Measurements from ENCODE around the gene ARID3A.

ARID3A gene

DNA sequence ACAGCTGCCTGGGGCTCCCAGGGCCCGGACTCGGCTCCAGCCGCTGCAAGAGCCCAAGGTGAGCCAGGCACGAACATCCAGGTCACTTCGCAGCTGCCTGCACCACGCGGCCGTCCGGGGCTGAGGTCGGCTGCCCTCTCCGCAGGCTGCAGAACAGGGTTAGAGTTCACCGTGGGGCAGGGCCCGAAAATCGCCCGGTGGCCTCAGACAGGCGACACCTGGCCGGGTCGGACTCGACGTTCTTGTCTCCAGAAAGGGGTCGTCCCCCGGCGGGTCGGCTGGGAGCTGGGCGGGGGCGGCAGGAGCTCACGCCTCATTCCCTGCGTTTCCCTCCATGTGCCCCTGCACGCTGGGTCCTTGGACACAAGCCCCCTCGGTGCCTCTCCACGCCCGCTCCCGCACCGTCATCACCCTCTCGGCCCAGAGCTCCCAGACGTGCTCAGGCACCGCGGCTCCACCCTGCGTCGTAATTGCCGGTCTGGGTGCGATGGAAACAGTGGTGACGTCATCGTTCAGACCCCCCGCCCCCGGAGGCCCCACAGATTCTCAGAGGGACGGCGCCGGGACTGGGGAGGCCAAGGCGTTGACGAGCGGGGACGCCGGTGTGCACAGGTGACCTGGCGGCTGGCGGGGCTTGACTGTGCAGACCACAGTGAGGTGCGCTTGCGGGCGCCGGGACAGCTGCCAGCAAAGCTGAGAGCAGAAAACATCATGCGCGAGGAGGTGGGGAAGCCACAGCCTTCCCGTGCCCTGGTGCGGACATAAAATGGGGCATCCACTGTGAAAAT is 70.4 kb downstream of the ARID3A start:
- Histone ChIP-seq H3K4me3 (peak overlapping the region; percentile 67), H3K9ac (ENCODE audit: insufficient read length) (no peak overlapping the region), H3K36me3 (ENCODE audit: insufficient read depth, low read length) (peaks cover 5% of the 10 kb centered on the region; the same call in 1 of the 2 replicates), H3K27ac (no peak overlapping the region), H3K9me3 (ENCODE audit: low read depth, low read length) (no peaks in the 10 kb centered on the region)
- TF ChIP-seq POLR2AphosphoS5 (IDR thresholded peaks at IDR 0.05; ENCODE audit: borderline replicate concordance, low read depth, low read length): peak; percentile 6; the same call in 1 of the 2 replicates
- no peak for TF ChIP-seq FOXP2 (optimal IDR thresholded peaks at IDR 0.05; ENCODE audit: control extremely low read depth, extremely low read length, insufficient read depth)
- no peak for TF ChIP-seq EZH2 (IDR thresholded peaks at IDR 0.05)
- no peak for DNase-seq (ENCODE audit: low read depth, low spot score)

GRCh38 chr19:998064-998463 is 72.2 kb downstream of the ARID3A start:
- no peak for DNase-seq (ENCODE audit: low read depth, low spot score)
- Histone ChIP-seq H3K27ac (no peak overlapping the region), H3K4me3 (no peak overlapping the region), H3K36me3 (ENCODE audit: insufficient read depth, low read length) (peaks cover 5% of the 10 kb centered on the region; the same call in 1 of the 2 replicates), H3K9me3 (ENCODE audit: low read depth, low read length) (no peaks in the 10 kb centered on the region), H3K9ac (ENCODE audit: insufficient read length) (no peak overlapping the region)
- no peak for TF ChIP-seq FOXP2 (optimal IDR thresholded peaks at IDR 0.05; ENCODE audit: control extremely low read depth, extremely low read length, insufficient read depth)
- TF ChIP-seq EZH2 (IDR thresholded peaks at IDR 0.05): no peak
- no peak for TF ChIP-seq POLR2AphosphoS5 (IDR thresholded peaks at IDR 0.05; ENCODE audit: borderline replicate concordance, low read depth, low read length)

DNA sequence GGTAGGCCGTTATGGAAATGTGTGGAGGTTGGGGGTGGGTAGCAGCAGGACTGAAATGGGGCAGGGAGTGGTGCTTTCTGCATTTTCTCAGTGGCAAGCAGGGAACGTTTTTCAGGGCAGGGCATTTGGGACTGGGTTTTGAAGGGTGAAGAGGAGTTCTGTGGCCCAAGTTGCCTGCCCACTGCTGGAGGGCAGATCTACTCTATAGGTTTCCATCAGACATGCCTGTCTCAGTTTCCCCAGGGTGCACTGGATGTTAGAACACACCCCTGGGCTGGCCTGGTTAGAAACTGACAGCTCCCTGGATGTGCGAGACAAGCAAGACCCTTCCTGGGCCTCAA is 73.5 kb downstream of the ARID3A start:
- no peak for DNase-seq (ENCODE audit: low read depth, low spot score)
- Histone ChIP-seq H3K9ac (ENCODE audit: insufficient read length) (no peak overlapping the region), H3K9me3 (ENCODE audit: low read depth, low read length) (no peaks in the 10 kb centered on the region), H3K36me3 (ENCODE audit: insufficient read depth, low read length) (no peaks in the 10 kb centered on the region; the same call in 1 of the 2 replicates), H3K4me3 (no peak overlapping the region), H3K27ac (no peak overlapping the region)
- TF ChIP-seq FOXP2 (optimal IDR thresholded peaks at IDR 0.05; ENCODE audit: control extremely low read depth, extremely low read length, insufficient read depth) (no peak), POLR2AphosphoS5 (IDR thresholded peaks at IDR 0.05; ENCODE audit: borderline replicate concordance, low read depth, low read length) (no peak), EZH2 (IDR thresholded peaks at IDR 0.05) (no peak)

DNA sequence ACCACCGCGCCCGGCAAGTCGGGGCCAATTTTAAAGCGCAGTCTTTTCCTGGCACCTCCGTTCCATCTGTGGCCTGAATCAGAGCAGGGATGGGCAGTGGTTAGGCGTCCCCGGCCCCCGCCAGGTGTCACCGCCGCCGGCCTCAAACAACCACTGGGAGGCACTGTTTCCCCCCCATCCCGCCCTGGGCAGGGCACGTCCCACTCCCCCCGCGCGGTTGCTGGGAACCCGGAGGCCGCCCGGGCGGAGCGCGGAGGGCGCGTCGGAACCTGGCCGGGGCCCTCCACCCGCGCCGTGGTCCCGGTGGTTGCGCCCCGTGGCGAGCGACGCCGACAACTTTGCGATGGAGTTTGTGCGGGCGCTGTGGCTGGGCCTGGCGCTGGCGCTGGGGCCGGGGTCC is 74.3 kb downstream of the ARID3A start, which contains the start of gene GRIN3B:
Gene GRIN3B, plus strand, starts transcription at position 325 of the 400 bp plus-strand sequence. Its CDS starts 19 bp downstream, at position 344.
- H3K9ac ChIP-seq (ENCODE audit: insufficient read length): no peak within 1 kb of the TSS
- DNase-seq (ENCODE audit: low read depth, low spot score): no peak
- no peaks in the 10 kb centered on the region for H3K9me3 ChIP-seq (ENCODE audit: low read depth, low read length)
- H3K27ac ChIP-seq: no peak within 1 kb of the TSS
- peak within 1 kb of the TSS; percentile 38; the same call in 1 of the 2 replicates for H3K4me3 ChIP-seq
- H3K36me3 ChIP-seq (ENCODE audit: insufficient read depth, low read length): no peaks in the 10 kb centered on the region
- TF ChIP-seq POLR2AphosphoS5 (IDR thresholded peaks at IDR 0.05; ENCODE audit: borderline replicate concordance, low read depth, low read length): no peak
- no peak for TF ChIP-seq EZH2 (IDR thresholded peaks at IDR 0.05)
- no peak for TF ChIP-seq FOXP2 (optimal IDR thresholded peaks at IDR 0.05; ENCODE audit: control extremely low read depth, extremely low read length, insufficient read depth)

GRCh38 chr19:1000591-1001537 is 75.0 kb downstream of the ARID3A start:
- Histone ChIP-seq H3K9ac (ENCODE audit: insufficient read length) (no peak overlapping the region), H3K9me3 (ENCODE audit: low read depth, low read length) (no peaks in the 10 kb centered on the region), H3K27ac (no peak overlapping the region), H3K4me3 (no peak overlapping the region), H3K36me3 (ENCODE audit: insufficient read depth, low read length) (no peaks in the 10 kb centered on the region)
- DNase-seq (ENCODE audit: low read depth, low spot score): no peak
- TF ChIP-seq FOXP2 (optimal IDR thresholded peaks at IDR 0.05; ENCODE audit: control extremely low read depth, extremely low read length, insufficient read depth): no peak

- Histone ChIP-seq H3K36me3 (ENCODE audit: insufficient read depth, low read length) (no peaks in the 10 kb centered on the region), H3K4me3 (no peak overlapping the region), H3K9me3 (ENCODE audit: low read depth, low read length) (no peaks in the 10 kb centered on the region), H3K9ac (ENCODE audit: insufficient read length) (no peak overlapping the region), H3K27ac (no peak overlapping the region)
- no peak for TF ChIP-seq FOXP2 (optimal IDR thresholded peaks at IDR 0.05; ENCODE audit: control extremely low read depth, extremely low read length, insufficient read depth)
- no peak for TF ChIP-seq POLR2AphosphoS5 (IDR thresholded peaks at IDR 0.05; ENCODE audit: borderline replicate concordance, low read depth, low read length)
- TF ChIP-seq EZH2 (IDR thresholded peaks at IDR 0.05): no peak
- no peak for DNase-seq (ENCODE audit: low read depth, low spot score)
These were observed 75.8 kb downstream of the ARID3A start for GRCh38 chr19:1001538-1002166.

DNA sequence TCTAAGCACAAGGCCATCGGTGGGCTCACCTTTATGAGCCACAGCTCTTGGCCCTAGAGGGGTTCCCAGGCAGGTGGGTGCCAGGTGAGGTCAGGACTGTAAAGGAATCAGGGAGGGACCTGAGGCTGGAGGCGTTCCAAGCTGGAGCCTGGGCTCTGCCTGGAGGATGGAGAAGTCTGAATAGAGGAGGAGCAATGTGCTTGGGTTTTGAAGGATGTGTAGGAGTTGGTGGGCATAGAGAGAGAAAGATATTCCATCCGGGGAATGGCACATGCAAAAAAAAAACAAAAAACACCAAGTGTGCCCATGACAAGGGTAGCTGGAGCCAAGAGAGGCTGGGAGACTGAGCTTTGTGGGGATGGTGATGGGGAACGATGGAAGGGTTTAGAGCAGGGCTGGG is 76.8 kb downstream of the ARID3A start:
- Histone ChIP-seq H3K9ac (ENCODE audit: insufficient read length) (no peak overlapping the region), H3K4me3 (no peak overlapping the region), H3K9me3 (ENCODE audit: low read depth, low read length) (no peaks in the 10 kb centered on the region), H3K36me3 (ENCODE audit: insufficient read depth, low read length) (no peaks in the 10 kb centered on the region), H3K27ac (no peak overlapping the region)
- DNase-seq (ENCODE audit: low read depth, low spot score): no peak
- TF ChIP-seq POLR2AphosphoS5 (IDR thresholded peaks at IDR 0.05; ENCODE audit: borderline replicate concordance, low read depth, low read length) (no peak), EZH2 (IDR thresholded peaks at IDR 0.05) (no peak), FOXP2 (optimal IDR thresholded peaks at IDR 0.05; ENCODE audit: control extremely low read depth, extremely low read length, insufficient read depth) (no peak)

- DNase-seq (ENCODE audit: low read depth, low spot score): no peak
- no peak overlapping the region for H3K27ac ChIP-seq
- H3K9me3 ChIP-seq (ENCODE audit: low read depth, low read length): no peaks in the 10 kb centered on the region
- no peak for TF ChIP-seq POLR2AphosphoS5 (IDR thresholded peaks at IDR 0.05; ENCODE audit: borderline replicate concordance, low read depth, low read length)
- TF ChIP-seq FOXP2 (optimal IDR thresholded peaks at IDR 0.05; ENCODE audit: control extremely low read depth, extremely low read length, insufficient read depth): no peak
- TF ChIP-seq EZH2 (IDR thresholded peaks at IDR 0.05): no peak
- no peaks in the 10 kb centered on the region for H3K36me3 ChIP-seq (ENCODE audit: insufficient read depth, low read length)
- H3K9ac ChIP-seq (ENCODE audit: insufficient read length): no peak overlapping the region
- no peak overlapping the region for H3K4me3 ChIP-seq
These were observed 77.4 kb downstream of the ARID3A start for GRCh38 chr19:1003283-1003682.

Data from SK-N-MC (cell line).